OCI-LY1 (cell line): Measurements from ENCODE around the gene KCNJ1.

Experiments
- H2AFZ ChIP-seq: fragments of 200-600 bp; sonication (generic), shearing (Covaris generic); 2 replicates; pipeline ENCODE4 v1.6.0; 2014; ENCODE audit warnings: antibody characterized with exemption, mild to moderate bottlenecking, low read length
- H3F3A ChIP-seq: fragments of 200-600 bp; sonication (generic), shearing (Covaris generic); 2 replicates; pipeline ENCODE4 v1.6.0; 2014; ENCODE audit warnings: mild to moderate bottlenecking, antibody characterized with exemption, low read length, moderate library complexity; ENCODE audit not compliant: insufficient read depth
- H3K27ac ChIP-seq: fragments of 200-600 bp; sonication (generic); 2 replicates; pipeline ENCODE4 v1.5.1; 2014; ENCODE audit warnings: low read length, mixed run types, mild to moderate bottlenecking, low read depth; ENCODE audit not compliant: poor library complexity, severe bottlenecking
- H3K27me3 ChIP-seq: fragments of 200-600 bp; sonication (generic); 2 replicates; pipeline ENCODE4 v1.6.0; 2014; ENCODE audit warnings: antibody characterized with exemption, mild to moderate bottlenecking, low read length, moderate library complexity; ENCODE audit not compliant: insufficient read depth
- H3K36me3 ChIP-seq: fragments of 200-600 bp; sonication (generic); 2 replicates; pipeline ENCODE4 v1.6.1; 2014; ENCODE audit warnings: mild to moderate bottlenecking, antibody characterized with exemption, low read length, moderate library complexity, mixed read lengths; ENCODE audit not compliant: insufficient read depth
- H3K4me1 ChIP-seq: fragments of 200-600 bp; sonication (generic); 2 replicates; pipeline ENCODE4 v1.5.1; 2014; ENCODE audit warnings: mild to moderate bottlenecking, low read length, moderate library complexity; ENCODE audit not compliant: insufficient read depth, severe bottlenecking
- H3K4me2 ChIP-seq: fragments of 200-600 bp; sonication (generic), shearing (Covaris generic); 2 replicates; pipeline ENCODE4 v1.6.1; 2014; ENCODE audit warnings: low read length
- H3K4me3 ChIP-seq: fragments of 200-600 bp; sonication (generic); 2 replicates; pipeline ENCODE4 v1.5.1; 2014; ENCODE audit warnings: low read length, low read depth, mild to moderate bottlenecking, mixed read lengths; ENCODE audit not compliant: poor library complexity, severe bottlenecking
- H3K79me2 ChIP-seq: fragments of 200-600 bp; shearing (Covaris generic); 2 replicates; pipeline ENCODE4 v1.6.1; 2016; ENCODE audit warnings: mixed run types, low read length, mixed read lengths; ENCODE audit not compliant: insufficient read depth
- H3K9ac ChIP-seq: fragments of 200-600 bp; sonication (generic), shearing (Covaris generic); 2 replicates; pipeline ENCODE4 v1.6.1; 2014; ENCODE audit warnings: mild to moderate bottlenecking, low read length, mixed read lengths
- H3K9me2 ChIP-seq: fragments of 200-600 bp; sonication (generic), shearing (Covaris generic); 2 replicates; pipeline ENCODE4 v1.6.1; 2014; ENCODE audit warnings: low read depth, mild to moderate bottlenecking, low read length, mixed read lengths
- H3K9me3 ChIP-seq: fragments of 200-600 bp; shearing (Covaris generic); 2 replicates; pipeline ENCODE4 v1.6.1; 2014; ENCODE audit warnings: low read length, mixed read lengths
- H4K20me1 ChIP-seq: fragments of 200-600 bp; sonication (generic), shearing (Covaris generic); 2 replicates; pipeline ENCODE4 v1.6.0; 2016; ENCODE audit warnings: mild to moderate bottlenecking, low read length; ENCODE audit not compliant: insufficient read depth
- EZH2 ChIP-seq: fragments of 200-600 bp; sonication (generic), shearing (Covaris generic); IDR thresholded peaks from 2 replicates; pipeline ENCODE4 v1.8.0; 2017; ENCODE audit warnings: borderline replicate concordance, mixed run types, mild to moderate bottlenecking, antibody characterized with exemption, low read length, moderate library complexity, mixed read lengths
- TF ChIP-seq, protein P1 (sequence below): fragments of 200-600 bp; sonication (generic), shearing (Covaris generic); IDR thresholded peaks from 2 replicates; pipeline ENCODE4 v1.5.1; 2017; ENCODE audit warnings: mild to moderate bottlenecking, antibody characterized with exemption, low read length, moderate library complexity, mixed read lengths

The KCNJ1 gene

DNA sequence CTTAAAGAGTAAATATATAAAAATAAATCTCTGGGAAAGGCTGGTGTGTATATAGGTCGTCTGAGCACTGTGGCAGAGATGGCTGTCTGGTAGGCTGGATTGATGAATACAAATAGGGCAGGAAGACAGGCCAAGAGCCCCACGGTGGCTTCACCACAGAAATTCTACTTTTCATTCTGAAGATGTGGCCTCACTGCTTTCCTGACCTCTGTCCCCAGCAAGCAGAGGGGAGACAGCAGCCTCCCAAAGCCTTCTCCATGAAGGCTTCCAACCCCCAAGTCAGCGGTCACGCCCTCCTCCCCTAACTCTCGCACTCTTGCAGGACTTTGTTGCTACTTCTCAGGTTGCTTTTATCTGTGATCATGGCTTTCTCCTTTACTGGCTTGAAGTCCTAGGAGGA lies 10.6 kb upstream of the KCNJ1 start:
- Histone ChIP-seq H3K9ac (no peak overlapping the region), H3K4me1 (no peaks in the 10 kb centered on the region), H3K27ac (no peak overlapping the region), H2AFZ (no peak overlapping the region), H3K9me3 (no peaks in the 10 kb centered on the region), H3K4me2 (no peak overlapping the region), H3K36me3 (no peaks in the 10 kb centered on the region), H3K27me3 (no peaks in the 10 kb centered on the region), H4K20me1 (no peaks in the 10 kb centered on the region), H3F3A (no peaks in the 10 kb centered on the region), H3K4me3 (no peak overlapping the region), H3K9me2 (no peaks in the 10 kb centered on the region), H3K79me2 (no peaks in the 10 kb centered on the region)
- TF ChIP-seq, protein P1, sequence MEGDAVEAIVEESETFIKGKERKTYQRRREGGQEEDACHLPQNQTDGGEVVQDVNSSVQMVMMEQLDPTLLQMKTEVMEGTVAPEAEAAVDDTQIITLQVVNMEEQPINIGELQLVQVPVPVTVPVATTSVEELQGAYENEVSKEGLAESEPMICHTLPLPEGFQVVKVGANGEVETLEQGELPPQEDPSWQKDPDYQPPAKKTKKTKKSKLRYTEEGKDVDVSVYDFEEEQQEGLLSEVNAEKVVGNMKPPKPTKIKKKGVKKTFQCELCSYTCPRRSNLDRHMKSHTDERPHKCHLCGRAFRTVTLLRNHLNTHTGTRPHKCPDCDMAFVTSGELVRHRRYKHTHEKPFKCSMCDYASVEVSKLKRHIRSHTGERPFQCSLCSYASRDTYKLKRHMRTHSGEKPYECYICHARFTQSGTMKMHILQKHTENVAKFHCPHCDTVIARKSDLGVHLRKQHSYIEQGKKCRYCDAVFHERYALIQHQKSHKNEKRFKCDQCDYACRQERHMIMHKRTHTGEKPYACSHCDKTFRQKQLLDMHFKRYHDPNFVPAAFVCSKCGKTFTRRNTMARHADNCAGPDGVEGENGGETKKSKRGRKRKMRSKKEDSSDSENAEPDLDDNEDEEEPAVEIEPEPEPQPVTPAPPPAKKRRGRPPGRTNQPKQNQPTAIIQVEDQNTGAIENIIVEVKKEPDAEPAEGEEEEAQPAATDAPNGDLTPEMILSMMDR = no peak
- no peak for TF ChIP-seq EZH2

DNA sequence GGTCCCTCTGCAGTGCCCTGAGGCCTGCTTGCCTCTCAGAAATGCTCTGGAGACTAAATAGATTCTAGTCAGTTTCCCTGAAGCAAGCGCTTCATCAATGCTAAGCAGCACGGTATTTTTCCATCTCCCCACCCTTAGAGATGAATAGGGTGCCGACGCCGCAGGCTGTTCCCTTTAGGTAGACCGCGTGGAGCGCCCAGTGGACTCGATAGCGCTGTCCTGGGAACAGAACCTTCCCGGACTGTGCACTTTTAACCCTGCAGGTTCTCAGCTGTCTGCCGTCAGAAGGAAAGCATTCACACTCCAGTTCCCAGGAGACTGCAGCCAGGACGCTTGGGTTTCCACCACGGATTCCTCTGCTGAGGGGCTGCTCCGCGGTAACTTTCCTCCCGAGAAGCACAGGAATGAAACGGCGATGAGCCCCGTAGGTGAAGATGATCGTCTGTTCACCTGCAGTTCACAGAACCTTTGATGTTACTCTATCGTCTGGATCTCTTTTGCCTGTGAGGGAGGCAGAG lies 9.1 kb upstream of the KCNJ1 start:
- no peak overlapping the region for H2AFZ ChIP-seq
- no peak overlapping the region for H3K27ac ChIP-seq
- TF ChIP-seq EZH2 = no peak
- TF ChIP-seq, protein P1 = no peak
- no peaks in the 10 kb centered on the region for H4K20me1 ChIP-seq
- no peak overlapping the region for H3K4me2 ChIP-seq
- H3K9ac ChIP-seq = no peak overlapping the region
- H3K36me3 ChIP-seq = no peaks in the 10 kb centered on the region
- no peaks in the 10 kb centered on the region for H3K27me3 ChIP-seq
- H3K4me1 ChIP-seq = no peaks in the 10 kb centered on the region
- H3K9me3 ChIP-seq = no peaks in the 10 kb centered on the region
- H3K9me2 ChIP-seq = no peaks in the 10 kb centered on the region
- H3F3A ChIP-seq = no peaks in the 10 kb centered on the region
- H3K4me3 ChIP-seq = no peak overlapping the region
- no peaks in the 10 kb centered on the region for H3K79me2 ChIP-seq

DNA sequence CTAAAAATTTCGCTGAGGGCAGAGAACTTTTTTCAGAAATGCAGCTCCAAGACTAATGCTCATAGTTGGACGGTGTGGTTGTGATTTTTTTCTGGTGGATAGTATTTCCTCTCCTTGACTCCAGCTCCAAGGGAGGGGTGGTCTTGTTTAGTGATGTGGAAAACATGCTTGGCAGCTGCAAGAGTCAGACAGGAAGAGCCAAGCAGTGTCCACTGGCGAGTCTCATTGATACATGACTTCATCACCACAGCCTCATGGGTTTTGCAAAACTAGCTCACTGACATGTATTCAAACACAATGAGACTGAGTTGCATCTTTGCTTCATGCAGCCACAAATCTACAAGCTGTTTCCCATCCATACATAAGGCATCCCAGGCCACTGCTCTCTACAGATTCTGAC lies 7.3 kb upstream of the KCNJ1 start:
- Histone ChIP-seq H3K9ac (no peak overlapping the region), H3K79me2 (no peaks in the 10 kb centered on the region), H3F3A (no peaks in the 10 kb centered on the region), H3K9me2 (no peaks in the 10 kb centered on the region), H3K27ac (no peak overlapping the region), H3K9me3 (no peaks in the 10 kb centered on the region), H3K36me3 (no peaks in the 10 kb centered on the region), H2AFZ (no peak overlapping the region), H3K27me3 (no peaks in the 10 kb centered on the region), H4K20me1 (no peaks in the 10 kb centered on the region), H3K4me1 (no peaks in the 10 kb centered on the region), H3K4me3 (no peak overlapping the region), H3K4me2 (no peak overlapping the region)
- TF ChIP-seq EZH2 = no peak
- TF ChIP-seq, protein P1 = no peak
